Transverse colon (tissue), 4 donors: ENCODE results near the gene TESK2.

Experiments
- CTCF ChIP-seq, 5 experiments: fragments of 200-600 bp in 3 of 5; fragments of 450-650 bp in 2 of 5; sonication (generic) in 3 of 5; IDR thresholded peaks; 1 replicate in 2 of 5; 2 replicates in 3 of 5; pipeline ENCODE4 v1.5.1; 2016 to 2017; ENCODE audit warnings: antibody characterized with exemption in 5 of 5, inconsistent platforms in 3 of 5, mild to moderate bottlenecking in 2 of 5, moderate library complexity in 1 of 5
- EP300 ChIP-seq: sonication (generic); formaldehyde crosslinking; IDR thresholded peaks from one replicate; pipeline ENCODE4 v1.6.1; 2017; ENCODE audit warnings: antibody characterized with exemption, low read depth
- POLR2A ChIP-seq: fragments of 450-650 bp; IDR thresholded peaks from one replicate; pipeline ENCODE4 v1.6.1; 2016; ENCODE audit warnings: antibody characterized with exemption, mild to moderate bottlenecking, moderate library complexity
- POLR2AphosphoS5 ChIP-seq, 3 donors: sonication (generic); formaldehyde crosslinking; IDR thresholded peaks; one replicate each; pipeline ENCODE4 v1.6.1; 2016; ENCODE audit warnings: antibody characterized with exemption in 3 of 3

- TF ChIP-seq CTCF (IDR thresholded peaks at IDR 0.05) = no peak
- TF ChIP-seq POLR2A = no peak
- no peak for TF ChIP-seq EP300
- no peak for TF ChIP-seq POLR2AphosphoS5 (IDR thresholded peaks at IDR 0.05)
Observed at GRCh38 chr1:45492691-45493090, 1.7 kb upstream of the TESK2 start.
